NCI-H1694 (cell line): ENCODE data around the gene ENTPD2.
"Not testable (repeated sequence)": the region's sequence is repeated elsewhere in the genome, so short reads cannot be mapped to it uniquely, and the experiment has no call there.

Experiments
- DNase-seq: peaks from one replicate; lab custom pipeline; 2025; lab: John Stamatoyannopoulos, UW

ENTPD2 gene

DNA sequence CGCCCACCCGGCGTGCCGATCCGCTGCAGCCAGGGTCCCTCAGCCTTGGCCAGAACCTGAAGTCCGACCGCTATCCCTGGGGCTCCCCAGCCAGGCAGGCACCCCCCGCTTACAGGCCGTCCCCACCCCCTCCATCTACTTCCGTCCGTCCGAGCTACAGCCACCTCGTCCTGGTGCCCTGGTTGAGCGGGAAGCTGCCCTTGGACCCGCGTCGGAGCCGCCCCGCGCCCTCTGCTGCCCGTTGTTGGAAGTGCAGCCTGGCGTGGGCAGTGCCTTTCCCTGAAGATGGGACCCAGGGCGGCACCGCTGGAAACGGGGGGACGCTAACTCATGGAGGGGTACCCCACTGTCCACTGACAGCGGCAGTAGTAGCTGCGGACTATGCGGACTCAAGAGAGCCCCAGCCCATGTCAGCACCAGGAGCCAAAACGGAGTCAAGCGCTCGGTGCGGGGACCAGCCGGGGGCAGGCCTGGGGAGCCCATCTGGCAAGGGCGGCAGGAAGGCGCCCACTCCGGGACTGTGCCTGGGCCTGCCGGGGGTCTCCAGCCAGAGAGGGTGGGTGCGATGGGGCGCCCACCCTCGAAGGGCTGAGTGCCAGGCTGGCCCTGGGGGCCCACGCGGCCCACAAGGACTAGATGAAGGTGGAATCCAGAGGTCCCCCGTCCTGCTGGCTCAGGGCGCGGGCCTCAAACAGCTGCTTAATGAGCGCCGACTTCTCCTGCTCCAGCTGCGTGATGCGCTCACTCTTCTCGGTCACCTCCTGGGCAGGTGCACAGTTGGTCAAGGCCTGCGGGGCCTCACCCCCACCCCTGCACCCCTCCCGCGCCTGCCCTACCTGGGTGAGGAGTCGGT is 10.4 kb upstream of the ENTPD2 start:
- DNase-seq = no peak

DNA sequence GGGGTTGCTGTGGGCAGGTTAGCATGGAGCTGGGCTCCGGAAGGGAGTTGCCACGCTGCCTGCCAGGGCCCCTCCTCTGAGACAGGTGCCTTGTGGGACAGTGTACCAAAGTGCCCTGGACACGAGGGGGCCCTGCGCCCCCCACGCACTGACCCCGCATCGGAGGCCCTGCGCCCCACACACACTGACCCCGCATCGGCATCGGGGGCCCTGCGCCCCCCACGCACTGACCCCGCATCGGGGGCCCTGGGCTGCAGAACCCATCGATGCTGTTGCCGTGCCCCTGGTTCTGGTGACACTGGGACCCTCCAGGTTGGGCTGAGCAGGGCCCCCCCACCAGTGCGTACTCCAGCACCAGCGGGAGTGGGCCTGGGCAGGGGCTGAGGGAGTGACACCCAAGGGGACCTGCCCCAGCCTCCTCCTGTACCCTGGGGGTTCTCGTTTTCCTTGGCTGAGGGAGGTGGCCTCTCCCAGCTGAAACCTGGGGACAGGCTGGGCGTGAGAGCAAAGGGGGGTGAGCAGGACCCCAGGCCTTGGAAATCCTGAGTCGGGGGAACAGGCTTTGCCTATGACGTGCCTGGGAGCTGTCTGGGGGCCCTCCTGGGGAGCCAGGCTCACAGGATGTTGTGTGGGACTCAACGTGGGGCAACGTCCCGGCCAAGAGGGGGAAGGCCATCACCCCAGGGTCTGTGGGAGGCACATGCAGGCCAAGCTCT is 9.6 kb upstream of the ENTPD2 start:
- no peak for DNase-seq

DNA sequence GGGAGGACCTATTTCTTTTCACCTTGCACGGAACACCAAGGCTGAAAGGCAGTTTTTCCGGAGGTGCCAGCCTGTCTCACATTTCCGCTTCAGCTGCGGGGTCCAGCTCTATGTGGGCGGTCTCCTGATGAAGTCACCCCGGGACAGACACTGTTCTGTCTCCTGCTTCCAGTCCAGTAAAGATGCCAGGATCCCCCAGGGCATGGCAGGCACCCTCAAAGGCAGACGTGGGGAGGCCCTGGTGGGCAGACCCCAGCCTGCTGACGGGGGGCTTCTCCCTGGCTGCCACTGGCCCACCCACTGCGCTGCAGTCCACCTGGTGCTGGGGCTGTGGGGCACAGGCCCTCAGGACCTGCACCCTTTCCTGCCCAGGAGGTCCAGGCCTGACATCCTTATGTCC is 8.9 kb upstream of the ENTPD2 start:
- DNase-seq = not testable (repeated sequence)

DNA sequence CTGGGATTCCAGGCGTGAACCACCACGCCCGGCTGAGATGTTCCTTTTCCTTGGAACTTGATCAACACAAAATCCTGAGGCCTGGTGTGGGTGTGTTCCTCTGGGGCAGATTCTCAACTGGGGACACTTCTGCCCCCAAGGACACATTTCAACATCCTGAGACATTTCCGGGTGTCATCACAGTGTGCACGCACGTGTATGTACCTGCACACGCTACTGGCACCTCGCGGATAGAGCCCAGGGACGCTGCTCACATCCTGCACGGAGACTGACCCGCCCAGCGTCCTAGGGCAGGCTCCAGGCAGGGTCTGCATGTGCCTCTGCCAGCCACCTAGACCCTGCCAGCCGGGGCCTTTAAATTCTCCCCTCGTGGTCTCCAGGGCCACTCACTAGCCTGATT is 8.5 kb upstream of the ENTPD2 start:
- no peak for DNase-seq

DNA sequence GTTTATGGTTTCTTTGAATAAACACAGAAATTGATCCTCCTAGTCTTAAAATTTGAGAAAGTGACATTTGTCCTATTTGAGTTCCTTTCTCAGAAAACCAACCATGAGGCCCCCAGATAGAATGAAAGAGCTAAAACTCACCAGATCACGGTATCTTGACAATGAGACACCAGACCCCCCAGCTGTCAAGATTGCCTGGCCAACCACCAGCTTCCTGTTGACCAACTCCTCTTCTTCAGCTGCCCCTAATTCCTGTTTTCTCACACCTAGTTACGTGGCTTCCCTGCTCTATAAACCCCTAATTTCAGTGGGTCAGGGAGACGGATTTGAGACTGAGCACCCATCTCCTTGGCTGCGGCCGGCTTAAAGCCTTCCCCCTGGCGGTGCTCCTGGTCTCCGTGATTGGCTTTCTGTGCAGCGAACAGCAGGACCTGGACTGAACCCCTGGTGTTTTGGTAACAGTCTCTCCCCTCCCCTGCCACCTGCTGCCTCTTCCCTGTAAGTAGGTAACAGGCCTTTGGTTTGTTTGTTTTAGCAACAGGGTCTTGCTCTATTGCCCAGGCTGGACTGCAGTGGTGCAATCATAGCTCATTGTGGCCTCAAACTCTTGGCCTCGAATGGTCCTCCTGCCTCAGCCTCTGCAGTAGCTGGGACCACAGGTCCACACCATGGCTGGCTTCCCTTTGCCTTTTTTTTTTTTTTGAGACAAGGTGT is 4.8 kb upstream of the ENTPD2 start:
- DNase-seq = no peak

DNA sequence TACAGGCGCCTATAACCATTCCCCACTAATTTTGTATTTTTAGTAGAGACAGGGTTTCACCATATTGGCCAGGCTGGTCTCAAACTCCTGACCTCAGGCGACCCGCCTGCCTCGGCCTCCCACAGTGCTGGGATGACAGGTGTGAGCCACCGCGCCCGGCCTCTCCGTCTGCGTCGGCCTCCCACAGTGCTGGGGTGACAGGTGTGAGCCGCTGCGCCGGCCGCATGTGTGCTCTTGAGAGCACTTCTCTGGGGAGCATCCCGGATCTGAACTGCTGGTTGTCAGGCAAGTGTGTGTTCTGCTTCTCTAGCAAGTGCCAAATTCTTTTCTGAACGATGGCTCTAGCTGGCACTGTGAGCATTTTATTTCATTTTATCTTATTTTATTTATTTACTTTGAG is 3.7 kb upstream of the ENTPD2 start:
- DNase-seq = no peak

DNA sequence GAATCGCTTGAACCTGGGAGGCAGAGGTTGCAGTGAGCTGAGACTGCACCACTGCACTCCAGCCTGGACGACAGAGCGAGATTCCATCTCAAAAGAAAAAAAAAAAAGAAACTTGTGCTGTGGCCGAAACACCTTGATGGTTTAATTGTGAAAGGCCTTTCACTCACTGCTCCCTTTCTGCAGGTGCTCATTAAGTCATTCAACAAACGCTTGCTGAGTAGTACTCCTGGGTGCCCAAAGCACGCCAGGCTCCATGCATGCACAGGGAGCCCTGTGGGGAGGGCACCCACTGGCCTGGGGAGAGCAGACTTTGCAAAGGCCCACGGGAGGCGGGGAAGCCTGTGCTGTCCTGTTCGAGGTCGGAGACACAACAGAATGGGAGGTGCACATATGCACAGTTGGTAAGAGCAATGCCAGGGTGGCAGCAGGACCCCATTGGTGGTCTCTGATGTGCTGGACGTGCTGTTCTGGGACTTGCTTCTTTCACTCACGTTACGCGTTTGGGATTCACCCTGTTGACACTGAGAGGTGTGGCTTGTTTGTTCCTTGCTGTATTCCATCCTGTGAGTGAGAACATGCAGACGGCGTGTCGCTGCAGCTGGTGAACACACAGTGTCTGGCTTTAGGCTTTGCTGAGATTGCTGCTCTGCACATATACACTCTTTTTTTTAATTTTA is 3.0 kb upstream of the ENTPD2 start:
- DNase-seq = no peak

DNA sequence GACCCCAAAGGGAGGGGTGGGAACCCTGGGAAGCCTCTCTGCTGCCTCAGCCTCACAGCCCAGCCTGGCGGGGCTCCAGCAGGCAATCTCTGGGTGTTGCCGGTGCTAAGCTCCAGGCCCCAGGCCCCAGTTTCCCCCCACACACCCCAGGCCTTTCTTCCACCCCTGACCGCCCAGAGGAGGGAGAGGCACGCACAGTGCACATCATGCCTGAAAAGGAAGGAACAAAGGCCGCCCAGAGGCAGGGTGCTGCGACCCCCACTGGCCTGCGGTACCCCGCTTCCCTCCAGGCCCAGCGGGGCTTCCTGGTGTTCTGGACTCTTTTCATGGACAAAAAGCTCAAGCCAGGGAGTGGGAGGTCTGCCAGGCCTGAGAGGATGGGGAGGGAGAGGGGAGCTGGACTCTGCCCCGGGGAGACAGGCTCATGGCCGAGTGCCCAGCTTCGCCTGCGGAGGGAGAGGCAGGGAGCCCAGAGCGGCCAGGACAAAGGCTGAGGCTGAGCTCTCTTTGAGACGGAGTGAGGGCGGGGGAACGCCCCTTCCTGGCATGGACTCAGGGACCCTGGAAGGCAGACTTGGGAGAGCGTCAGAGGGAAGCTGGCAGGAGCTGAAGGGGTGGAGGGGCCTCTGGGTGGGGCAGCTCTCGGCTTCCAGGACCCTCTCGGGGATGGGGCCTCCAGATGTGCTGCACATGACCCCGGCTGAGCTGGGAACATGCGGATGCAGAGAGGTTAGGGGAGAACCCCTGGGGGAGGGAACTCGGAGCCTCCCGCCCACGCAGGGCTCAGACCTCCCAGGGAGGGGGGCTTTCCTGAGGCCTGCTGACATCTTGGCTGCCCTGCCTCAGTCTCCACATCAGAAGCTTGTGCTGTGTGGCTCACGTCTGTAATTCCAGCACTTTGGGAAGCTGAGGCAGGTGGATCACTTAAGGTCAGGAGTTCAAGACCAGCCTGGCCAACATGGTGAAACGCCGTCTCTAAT is 1.8 kb upstream of the ENTPD2 start:
- DNase-seq = no peak

DNA sequence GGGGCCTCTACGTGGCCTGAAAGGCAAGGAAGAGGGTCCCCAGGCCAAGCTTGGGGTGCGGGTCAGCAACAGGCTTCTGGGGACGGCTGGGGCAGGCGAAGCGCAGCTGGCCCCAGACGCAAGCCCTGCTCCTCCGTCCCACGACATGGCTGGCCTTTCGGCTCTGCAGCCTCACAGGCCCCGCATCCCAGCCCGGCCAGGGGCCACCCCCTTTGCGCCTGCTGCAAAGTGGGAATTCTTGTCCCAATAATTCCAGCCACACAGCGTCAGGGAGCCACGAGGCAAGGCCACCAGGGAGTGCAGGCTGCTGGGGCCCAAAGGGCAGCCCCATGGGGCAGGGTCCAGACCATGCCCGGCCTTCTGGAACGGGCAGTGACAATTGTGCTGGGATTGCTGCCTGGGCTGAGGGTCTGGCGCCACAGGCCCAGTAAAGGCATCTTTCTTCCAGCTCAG is 1.1 kb upstream of the ENTPD2 start:
- no peak for DNase-seq

DNA sequence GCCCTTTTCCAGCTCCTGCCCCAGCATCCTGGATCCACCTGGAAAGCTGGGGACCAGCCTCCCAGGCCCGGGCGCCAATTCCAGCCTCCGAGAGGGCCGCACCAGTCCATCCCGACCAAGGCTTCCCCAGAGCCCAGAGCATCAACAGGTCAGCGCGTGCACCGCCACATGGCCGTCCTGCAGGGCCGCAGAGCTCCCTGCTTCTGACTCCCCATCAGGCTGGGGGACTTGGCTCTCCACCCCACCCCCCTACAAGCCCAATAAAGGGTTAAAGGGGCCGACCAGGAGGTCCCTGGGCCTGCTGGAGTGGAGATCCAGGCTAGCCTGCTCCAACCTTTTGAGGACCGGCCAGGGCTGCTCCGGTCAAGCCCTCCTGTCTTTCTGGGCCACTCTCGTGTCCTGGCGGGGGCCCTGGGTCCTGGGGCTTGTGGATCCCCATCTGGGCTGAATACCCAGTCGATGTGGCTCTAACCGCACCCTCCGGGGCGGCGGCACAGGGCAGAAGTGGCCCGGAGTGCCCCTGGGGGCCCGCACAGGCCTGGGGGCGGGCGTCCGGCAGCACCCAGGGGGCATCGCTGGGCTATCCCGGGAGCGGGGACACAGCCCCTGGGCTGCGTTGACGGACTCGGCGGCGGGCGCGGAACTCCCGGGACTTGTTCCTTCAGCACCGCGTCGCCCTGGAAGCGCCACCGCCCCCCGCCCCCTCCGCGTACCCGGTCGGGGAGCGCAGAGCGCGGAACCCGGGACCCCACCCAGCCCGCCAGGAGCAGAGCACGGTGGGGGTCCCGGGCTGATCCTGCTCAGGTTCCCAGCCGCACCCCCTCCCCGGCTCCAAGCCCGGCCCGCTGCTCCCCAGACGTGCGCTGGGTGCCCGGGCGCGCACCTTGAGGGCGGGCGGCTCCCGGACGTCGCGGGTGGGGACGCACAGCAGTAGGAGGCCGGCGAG is 590 bp downstream of the ENTPD2 start:
- DNase-seq = no peak

DNA sequence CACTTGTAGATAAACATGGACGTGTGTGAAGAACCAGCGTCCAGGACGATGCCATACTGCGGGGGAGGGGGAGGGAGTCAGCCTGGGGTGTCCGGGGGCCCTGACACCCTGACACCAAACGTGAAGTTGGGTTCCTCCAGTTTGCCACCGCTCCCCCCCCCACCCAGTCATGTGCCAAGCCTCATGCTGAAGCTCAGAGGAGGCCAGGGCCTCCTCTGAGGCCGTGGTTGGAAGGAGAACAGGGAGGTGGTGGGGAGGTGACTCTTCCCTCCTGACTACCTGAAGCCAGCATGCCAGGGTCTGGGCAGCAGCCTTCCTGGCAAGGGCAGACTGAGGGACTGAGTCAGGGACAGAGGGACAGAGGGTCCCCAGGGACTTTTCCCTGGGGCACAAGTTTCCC is 1.6 kb downstream of the ENTPD2 start:
- DNase-seq = no peak

DNA sequence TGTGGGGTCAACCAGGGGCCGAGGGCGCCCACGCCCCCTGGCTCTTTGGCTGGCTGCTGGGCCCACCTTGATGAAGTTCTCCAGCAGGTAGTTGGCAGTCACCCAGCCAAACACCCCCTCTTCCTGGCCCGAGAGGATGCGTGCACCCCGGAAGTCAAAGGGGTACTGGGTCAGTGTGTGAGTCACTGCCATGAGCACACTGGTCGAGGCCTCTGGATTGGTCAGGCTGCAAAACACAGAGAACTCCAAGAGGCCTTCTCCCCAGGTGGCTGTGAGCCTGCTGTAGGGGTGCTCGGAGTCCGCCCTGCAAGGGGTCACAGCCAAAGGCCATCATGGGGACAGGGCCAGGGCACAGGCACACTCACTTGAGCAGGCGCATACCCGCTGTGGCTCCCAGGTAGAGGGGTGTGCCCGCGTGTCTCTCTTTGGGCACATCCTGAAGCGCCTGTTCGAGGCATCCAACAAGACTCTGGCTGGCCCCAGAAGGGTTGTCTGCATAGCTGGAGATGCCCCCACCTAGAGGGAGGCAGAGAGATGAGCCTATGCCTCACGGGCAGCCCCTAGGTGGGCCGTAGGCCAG is 2.6 kb downstream of the ENTPD2 start:
- no peak for DNase-seq

DNA sequence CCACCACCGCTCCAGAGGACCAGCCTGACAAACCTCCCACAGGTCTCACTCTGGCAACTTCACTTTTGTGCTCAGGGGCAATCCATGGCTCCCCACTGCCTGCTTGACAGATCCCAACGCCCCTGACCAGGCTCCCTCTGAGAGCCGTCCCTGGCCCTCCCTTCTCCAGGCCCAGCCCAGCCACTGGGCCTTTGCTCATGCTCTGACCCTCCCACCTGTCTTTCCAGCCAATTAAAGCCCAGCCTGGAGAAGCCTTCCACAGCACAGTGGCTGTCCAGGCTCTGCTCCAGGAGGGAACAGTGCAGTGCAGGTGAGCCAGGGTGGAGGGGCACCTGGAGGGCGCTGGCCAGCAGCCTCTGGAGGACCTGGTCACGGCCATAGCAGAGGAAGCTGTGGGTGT is 3.3 kb downstream of the ENTPD2 start:
- no peak for DNase-seq

DNA sequence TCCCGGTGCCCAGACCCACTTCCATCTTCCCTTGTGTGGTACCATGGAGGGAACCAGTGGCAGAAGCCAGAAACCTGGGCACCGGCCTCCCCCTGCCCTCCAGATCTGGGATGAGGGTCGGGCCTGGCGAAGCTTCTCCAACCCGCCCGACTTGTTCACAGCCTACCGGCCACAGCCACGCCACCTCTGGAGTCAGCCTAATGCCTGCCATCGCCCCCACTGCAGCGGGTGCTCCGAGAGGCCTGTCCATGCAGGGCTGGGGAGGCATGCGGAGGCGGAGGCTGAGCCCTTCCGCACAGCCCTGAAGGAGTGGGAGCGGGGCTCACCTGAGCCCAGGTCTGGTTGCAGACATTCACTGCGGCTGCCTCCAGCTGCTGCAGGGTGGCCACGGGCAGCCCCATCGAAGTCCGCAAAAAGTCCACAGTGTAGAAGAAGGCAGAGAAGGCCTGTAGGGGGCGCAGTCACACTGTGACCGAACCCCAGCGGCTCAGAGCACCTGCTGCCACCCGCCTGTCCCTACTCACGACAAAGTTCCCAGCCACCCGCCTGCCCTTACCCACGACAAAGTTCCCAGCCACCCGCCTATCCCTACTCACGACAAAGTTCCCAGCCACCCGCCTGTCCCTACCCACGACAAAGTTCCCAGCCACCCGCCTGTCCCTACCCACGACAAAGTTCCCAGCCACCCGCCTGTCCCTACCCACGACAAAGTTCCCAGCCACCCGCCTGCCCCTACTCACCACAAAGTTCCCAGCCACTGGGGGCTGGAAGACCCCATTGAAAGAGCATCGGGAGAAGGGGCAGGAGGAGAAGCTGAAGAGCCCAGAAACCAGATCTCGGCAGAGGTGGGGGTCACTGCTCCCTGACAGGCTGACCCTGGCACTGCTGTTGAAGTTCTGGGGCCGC is 4.1 kb downstream of the ENTPD2 start:
- peak; percentile 36 for DNase-seq

DNA sequence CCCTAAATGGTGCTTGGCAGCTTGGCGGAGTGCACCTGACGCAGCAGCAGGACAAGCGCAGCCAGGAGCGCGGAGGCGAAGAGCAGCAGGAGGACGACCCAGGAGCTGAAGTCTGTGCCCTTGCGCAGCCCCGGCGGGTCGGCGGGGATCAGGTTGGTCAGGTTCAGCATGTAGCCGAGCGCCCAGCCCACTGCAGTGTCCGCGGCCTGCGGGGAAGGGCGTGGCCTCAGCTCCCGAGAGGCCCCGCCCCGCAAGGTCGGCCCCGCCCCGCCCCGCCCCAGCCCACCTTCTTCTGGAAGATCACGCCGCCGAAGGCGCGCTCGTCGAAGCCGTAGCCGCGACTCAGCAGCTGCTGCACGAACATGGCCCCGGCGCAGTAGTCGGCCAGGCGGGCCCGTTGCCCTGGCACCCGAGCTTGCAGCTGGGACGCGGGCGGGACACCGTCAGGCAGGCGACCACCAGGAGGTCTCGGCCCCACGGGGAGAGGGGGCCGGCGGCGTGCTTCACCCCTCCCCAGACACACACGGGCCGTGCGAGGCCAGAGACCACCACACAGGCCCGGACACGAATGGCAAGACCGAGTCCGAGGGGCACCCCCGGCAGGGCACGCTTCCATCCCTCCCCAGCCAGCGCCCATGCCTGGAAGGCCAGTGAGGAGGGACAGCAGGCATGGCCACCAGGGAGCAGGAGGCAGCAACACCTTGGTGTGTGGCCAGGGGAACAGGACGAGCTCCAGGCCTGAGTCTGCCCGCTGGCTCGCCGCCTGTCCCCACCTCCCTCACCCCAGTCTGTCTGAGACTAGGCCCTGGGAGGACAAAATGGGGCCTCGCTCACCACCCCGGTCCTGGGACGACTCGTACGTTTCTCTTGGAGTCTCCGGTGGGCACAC is 5.0 kb downstream of the ENTPD2 start:
- DNase-seq = no peak

DNA sequence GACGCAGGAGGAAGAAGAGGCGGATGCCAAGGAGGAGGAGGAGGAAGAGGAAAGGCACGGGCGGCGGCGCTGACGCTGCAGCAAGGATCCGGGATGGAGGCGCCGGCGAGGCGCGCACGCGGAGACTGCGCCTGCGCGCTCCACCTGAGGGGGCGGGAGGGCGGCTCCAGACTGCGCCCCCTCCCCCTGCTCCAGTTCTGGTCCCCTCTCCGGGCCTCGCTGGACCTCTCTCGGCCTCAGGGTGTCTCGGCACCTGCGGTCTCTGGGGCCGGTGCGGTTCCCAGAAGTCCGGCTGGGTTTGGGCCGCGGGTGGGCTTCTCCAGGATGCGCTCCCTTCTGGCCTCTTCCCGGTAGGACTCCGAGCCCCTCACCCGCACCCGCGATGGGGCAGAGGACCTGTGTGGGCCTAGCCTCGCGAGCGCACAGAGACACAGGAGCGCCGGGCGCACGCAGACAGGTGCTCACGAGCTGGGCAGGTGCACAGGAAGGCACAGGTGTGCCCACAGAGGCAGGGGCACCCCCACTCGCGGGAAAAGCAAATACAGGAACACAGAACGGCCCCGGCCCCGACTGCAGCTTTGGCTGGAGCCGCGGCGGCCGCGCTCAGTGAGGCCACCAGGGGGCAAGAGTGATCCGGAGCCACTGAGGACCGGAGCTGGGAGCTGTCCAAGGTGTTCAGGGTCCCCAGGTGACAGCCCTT is 7.6 kb downstream of the ENTPD2 start, which contains the start of gene NPDC1:
Gene NPDC1 (minus strand): TSS at position 90 of the 700 bp plus-strand sequence. CDS start 188 bp downstream, outside the sequence.
- DNase-seq = peak; percentile 38
